ENCODE data around the gene RTN4RL1. TPM values are rescaled to one million over a fixed set of nuclear protein-coding genes. Genes with fewer than 3 reads are reported as not detected.
"Not testable (repeated sequence)": the region's sequence is repeated elsewhere in the genome, so short reads cannot be mapped to it uniquely, and the experiment has no call there.

Gene RTN4RL1
- polyA plus RNA-seq, 1 donor: 2.9 TPM

GRCh38 chr17:1916316-1916715 is 108.8 kb downstream of the RTN4RL1 start:
- no peak for DNase-seq

DNA sequence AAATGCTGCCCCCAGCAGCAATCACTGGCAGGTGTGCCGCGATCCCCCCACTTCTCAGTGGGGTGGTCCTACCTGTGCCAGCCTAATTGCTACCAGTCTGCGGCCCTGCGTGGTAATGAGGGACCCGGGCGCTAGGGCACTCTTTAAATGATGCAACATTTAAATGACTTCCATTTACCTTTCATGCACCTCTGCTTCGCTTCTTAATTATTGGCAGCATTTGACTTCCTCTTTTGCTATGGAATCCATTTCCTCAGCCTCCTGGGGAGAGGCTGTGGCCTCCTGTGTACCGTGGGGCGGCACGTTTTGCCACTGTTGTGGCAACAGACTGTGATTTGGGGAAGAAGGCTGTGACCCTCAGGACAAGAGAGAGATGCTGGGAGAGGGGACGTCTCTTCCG is 109.2 kb downstream of the RTN4RL1 start:
- no peak for DNase-seq

DNA sequence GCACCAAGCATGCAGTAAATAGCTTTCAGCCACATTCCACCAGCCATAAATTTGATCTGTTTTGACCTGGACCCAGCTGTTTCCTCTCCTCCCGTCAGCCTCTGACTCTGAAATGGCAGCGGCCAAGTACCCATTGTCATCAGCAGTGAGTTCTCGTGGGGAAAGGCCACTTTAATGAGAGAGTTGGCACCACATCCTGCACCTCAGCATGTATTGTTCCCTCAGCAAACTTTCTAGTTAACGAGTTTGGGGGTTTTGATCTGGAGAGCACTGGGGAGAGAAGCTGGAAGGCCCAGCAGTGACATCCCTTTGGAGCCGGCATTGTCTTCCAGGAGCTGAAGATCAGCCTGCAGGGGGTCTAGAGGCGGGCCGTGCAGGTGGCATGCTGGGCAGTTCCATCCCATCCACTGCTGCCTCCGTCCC is 110.5 kb downstream of the RTN4RL1 start:
- no peak for DNase-seq

- DNase-seq: no peak
These were observed 111.4 kb downstream of the RTN4RL1 start for GRCh38 chr17:1913702-1914101.

- no peak for DNase-seq
These were observed 113.0 kb downstream of the RTN4RL1 start for GRCh38 chr17:1912146-1912545.

- DNase-seq: no peak
These were observed 115.1 kb downstream of the RTN4RL1 start for GRCh38 chr17:1909985-1910384.

GRCh38 chr17:1908699-1909309 is 116.3 kb downstream of the RTN4RL1 start:
- DNase-seq: peak; percentile 72

DNA sequence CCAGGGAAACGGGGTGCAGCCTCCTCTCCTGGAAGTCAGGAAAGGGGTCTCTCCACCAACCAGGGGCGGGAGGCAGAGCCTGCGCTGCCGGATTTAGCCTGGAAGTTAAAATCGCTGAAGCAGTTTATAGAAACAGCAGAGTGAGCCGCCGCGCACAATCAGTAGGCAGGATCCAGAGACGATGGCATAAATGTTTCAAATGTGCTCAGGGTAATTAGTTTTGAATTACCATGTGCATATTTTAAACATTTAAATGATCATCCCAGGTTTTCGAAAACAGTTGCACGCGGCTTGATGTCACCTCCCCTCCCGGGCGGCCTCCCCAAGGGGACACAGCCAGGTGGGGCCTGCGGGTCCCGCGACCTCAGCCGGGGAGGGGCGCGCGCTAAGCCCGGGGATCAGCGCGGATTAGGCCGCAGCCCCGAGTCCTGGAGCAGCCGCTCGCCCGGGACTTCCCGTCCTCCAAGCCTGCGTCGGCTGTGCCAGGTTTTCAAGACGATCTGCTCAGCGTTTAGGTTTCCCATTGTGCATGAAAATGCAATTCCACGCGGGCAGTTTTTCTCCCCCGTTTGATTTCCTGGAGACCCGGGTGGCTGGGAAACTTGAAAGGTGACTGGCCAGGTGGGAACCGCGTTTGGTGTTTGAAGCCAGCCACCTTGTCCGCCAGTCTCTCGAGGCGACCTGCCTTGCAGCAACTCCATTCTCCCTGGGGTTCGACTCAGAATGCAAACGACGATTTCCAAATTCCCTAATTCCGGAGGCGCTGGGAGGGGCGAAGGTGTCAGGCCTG is 117.0 kb downstream of the RTN4RL1 start:
- DNase-seq: peak; percentile 42

DNA sequence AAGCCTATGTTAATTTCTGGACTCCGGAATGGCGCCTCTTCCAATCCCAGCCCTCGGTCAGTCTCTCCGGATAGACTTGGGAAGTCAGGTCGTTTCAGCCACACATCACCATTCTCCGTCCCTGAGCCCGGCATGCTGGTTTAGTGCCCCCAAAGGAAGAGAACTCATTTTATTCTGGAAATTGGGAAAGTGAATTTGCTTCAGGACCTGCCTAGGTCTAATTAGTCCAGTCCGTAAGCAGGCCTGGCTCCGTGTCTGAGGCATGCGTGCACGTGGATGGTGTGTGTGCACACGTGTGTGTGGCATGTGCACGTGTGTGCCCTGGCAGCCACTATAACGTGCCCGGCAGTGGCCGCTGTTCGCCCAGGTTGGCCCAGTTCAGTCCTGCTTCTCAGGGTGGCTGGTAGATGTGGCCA is 117.9 kb downstream of the RTN4RL1 start:
- DNase-seq: no peak

DNA sequence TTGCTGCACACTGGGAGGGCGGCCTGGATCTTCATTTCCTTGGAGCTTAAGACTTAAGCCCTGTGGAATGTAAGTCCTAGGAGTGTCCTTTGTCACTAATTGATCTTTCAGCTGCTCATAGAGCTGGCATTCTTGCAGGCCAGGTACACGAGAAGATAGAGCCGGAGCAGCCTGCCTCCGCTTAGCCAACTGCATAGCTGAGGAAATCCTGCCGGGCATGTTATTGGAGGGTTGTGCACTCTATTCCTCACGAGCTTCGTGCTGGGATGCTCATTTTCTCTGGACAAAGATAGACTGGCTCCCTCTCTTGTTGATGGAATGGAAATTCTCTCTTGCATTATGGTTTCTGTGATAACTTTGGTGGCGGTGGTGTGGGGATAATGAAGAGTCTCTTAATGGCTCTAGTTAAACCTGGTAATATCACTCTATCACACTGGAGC is 118.5 kb downstream of the RTN4RL1 start:
- DNase-seq: no peak

- no peak for DNase-seq
These were observed 119.8 kb downstream of the RTN4RL1 start for GRCh38 chr17:1905190-1905913.

DNA sequence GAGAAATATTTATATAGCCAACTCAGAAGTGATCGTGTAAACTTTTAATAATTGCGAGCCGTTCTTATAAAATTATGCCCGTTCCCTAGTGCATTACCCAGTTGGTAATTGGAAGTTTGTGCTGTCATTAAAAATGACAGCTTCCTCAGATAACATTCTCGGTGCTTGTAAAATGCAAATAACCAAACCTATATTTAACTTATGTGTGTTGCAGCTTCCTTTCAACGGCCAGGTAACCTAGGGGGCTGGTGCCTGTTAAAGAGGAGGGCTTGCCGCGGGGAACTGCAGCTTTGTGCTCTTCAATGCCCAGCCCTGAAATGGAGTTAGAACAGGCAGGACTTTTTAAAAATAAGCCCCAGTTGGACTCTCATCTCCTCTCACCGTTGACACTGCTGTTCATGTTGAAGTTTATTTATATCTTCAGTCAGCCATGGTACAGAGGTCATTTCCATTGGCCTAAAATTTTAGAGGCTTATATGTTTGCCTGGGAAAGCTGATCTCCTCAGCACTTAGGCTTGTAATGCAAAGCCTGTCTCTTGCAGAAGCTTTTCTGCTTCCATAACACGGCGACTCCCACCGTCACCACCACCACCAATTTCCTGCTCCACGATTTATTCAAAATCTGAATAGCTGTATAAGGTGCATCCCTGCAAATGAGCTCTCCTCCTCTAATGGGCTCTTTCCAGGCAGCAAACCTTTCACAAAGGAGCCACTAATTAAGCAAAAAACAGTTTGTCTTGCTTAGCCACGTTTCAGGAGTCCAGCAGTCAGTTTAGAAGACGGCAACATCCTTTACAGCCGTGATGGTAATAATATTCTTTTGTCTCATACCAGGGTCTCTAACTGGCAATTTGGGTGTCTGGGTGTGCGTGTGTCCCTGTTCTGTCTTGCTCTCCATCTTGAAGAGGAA is 120.6 kb downstream of the RTN4RL1 start:
- no peak for DNase-seq

GRCh38 chr17:1899403-1900000 is 125.6 kb downstream of the RTN4RL1 start:
- DNase-seq: no peak

GRCh38 chr17:1898872-1899271 is 126.3 kb downstream of the RTN4RL1 start:
- no peak for DNase-seq

GRCh38 chr17:1898332-1898731 is 126.8 kb downstream of the RTN4RL1 start:
- no peak for DNase-seq

- DNase-seq: no peak
These were observed 128.0 kb downstream of the RTN4RL1 start for GRCh38 chr17:1897105-1897656.

DNA sequence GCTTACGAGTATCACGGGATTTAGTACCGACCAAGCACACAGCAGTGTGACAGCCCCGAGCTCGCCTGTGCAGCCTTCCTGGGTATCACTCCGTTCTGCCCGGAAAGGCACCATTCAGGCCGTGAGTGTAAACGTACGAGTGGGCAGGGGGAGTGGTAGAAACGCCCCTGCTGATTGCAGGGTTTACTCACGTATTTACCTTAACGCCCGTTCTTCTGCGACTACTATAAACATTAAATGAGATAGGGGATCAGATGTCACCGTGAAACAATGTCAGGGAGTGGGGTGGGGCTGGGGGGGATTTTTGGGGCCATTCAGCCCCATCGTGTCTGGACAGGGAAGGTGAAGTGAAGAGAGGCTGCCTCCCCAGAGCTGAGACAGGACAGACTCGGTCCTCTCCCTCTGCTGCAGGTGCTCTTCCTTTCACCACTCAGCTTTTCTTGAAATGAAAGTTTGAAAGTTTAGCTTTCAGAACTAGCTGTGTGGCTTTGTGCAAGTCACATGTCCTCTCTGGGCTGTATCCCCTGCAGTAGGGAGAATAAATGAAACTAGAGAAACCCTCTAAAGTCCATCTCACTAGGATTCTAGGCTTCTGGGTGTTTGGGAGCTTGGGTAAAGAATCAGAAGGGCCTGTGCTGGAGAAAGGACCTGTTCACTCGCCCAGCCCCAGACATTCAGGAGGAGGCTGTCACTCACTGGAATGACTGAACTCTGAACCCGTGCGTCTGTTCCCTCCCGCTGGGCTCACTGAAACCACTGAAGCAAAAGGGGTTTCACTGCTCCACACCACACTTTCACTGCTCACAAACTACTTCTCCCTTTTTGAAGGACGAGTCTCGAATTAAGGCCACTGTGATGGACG is 128.7 kb downstream of the RTN4RL1 start:
- DNase-seq: no peak

DNA sequence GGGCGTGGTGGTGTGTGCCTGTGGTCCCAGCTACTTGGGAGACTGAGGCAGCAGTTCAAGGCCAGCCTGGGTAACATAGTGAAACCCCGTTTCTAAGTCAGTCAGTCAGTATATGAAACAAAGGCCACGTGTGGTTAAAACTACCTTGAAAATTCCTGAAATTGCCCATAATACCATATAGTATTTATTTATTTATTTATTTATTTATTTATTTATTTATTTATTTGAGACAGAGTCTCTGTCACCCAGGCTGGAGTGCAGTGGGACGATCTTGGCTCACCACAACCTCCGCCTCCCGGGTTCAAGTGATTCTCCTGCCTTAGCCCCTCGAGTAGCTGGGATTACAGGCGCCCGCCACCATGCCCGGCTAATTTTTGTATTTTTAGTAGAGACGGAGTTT is 129.7 kb downstream of the RTN4RL1 start:
- DNase-seq: not testable (repeated sequence)

DNA sequence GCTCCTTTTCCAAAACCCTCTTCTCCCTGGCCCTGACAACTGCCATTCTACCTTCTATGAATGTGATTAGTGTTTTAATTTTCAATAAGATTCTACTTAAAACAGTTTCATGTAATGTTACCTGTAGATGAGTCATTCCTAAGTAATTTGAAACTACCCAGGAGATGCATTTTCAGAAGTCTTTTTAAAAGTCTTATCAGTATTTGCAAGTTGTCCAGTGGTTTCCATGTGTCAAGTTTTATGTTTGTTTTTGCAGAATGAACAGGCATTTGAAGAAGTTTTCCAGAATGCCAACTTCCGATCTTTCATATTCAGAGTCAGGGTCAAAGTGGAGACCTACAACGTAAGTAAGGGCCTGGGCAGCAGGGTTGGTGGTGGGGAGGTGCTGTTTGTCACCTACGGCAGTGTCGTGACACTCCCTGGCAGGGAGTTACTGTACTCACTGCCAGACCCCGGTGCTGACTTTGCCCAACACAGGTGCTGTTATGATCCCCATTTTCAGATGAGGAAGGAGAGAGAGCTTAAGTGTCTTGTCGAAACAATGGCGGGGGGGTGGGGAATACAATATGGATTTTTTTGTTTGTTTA is 130.3 kb downstream of the RTN4RL1 start:
- DNase-seq: no peak

DNA sequence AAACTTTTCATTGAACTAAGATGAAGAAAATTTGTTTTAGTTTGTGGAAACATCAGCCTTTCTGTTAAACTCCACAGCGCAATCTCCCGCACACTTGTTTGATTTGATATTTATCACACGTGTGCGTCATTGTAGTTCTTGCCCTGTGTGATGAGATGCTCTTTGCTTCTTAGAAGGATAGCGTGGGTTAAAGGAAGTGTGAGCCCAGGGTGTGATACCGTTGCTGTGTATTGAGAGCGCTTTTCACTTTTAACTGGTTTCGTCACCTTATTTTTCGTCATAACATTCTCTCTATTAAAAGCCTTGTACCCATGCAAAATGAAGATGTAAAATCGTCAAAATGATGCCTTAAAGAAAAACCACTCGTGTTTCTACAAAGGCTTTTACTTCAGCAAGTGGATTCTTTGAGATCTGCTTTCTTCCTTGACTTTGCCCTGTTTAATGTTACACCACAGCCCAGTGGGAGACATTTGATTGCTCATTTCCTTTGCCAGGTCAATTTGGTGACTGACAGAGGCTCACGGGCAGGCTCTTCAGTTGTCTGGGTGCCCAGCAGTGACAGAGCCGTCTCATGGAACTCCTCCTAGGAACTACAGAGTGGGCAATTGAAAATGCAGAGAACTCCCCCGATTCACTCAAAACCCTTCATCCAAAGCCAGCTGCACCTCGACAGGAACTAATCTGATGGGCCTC is 134.2 kb downstream of the RTN4RL1 start:
- DNase-seq: no peak
